Measurements from ENCODE around the gene IRF1. TPM values are rescaled to one million over a fixed set of nuclear protein-coding genes. Genes with fewer than 3 reads are reported as not detected.
"Not testable (repeated sequence)": the region's sequence is repeated elsewhere in the genome, so short reads cannot be mapped to it uniquely, and the experiment has no call there.

Gene IRF1
- polyA plus RNA-seq, 4 donors = 51.7 to 80.5 (median 59.0) TPM

- WGBS, 3 donors = 68 to 83% (median 76%) methylated on average over 5 of the region's 5 CpGs
- H3K27ac ChIP-seq (ENCODE audit: low read depth in 1 of 3, low read length in 2 of 3) = peak overlapping the region in 1 of 3 donors; percentile 66
- no peak for FAIRE-seq
Measured at GRCh38 chr5:132444841-132445639, 45.5 kb downstream of the IRF1 start.

GRCh38 chr5:132444061-132444460 lies 46.5 kb downstream of the IRF1 start:
- DNase-seq = no peak
- peaks cover 0 to 27% (median 0%) of the 10 kb centered on the region in 3 donors for H3K36me3 ChIP-seq (ENCODE audit: control insufficient read depth in 3 of 3, insufficient read depth in 2 of 3, low read depth in 1 of 3, low read length in 3 of 3)
- H3K4me1 ChIP-seq (ENCODE audit: control insufficient read depth in 3 of 3, insufficient read depth in 2 of 3, low read depth in 1 of 3, low read length in 2 of 3) = peaks cover 11 to 27% (median 22%) of the 10 kb centered on the region in 3 donors
- FAIRE-seq = no peak
- 33 to 60% (median 56%) methylated on average over 7 of the region's 7 CpGs for WGBS, 3 donors
- H3K27ac ChIP-seq (ENCODE audit: low read depth in 1 of 3, low read length in 2 of 3) = peak overlapping the region in 2 of 3 donors; percentile 3 to 5
- H3K27me3 ChIP-seq (ENCODE audit: control insufficient read depth in 3 of 3, insufficient read depth in 3 of 3, low read length in 3 of 3) = no peaks in the 10 kb centered on the region
- no peaks in the 10 kb centered on the region for H3K9me3 ChIP-seq (ENCODE audit: control insufficient read depth in 2 of 2, insufficient read depth in 1 of 2, low read depth in 1 of 2, low read length in 1 of 2)
- H3K4me3 ChIP-seq (ENCODE audit: low read depth in 1 of 3, low read length in 3 of 3) = no peak overlapping the region

More at GRCh38 chr5:132444841-132445639, 45.5 kb downstream of the IRF1 start:
- H3K36me3 ChIP-seq (ENCODE audit: control insufficient read depth in 3 of 3, insufficient read depth in 2 of 3, low read depth in 1 of 3, low read length in 3 of 3) = peaks cover 0 to 32% (median 0%) of the 10 kb centered on the region in 3 donors
- H3K4me1 ChIP-seq (ENCODE audit: control insufficient read depth in 3 of 3, insufficient read depth in 2 of 3, low read depth in 1 of 3, low read length in 2 of 3) = peaks cover 11 to 23% (median 22%) of the 10 kb centered on the region in 3 donors
- H3K27me3 ChIP-seq (ENCODE audit: control insufficient read depth in 3 of 3, insufficient read depth in 3 of 3, low read length in 3 of 3) = no peaks in the 10 kb centered on the region
- H3K4me3 ChIP-seq (ENCODE audit: low read depth in 1 of 3, low read length in 3 of 3) = no peak overlapping the region
- no peaks in the 10 kb centered on the region for H3K9me3 ChIP-seq (ENCODE audit: control insufficient read depth in 2 of 2, insufficient read depth in 1 of 2, low read depth in 1 of 2, low read length in 1 of 2)
- no peak for DNase-seq

GRCh38 chr5:132439521-132440089 lies 51.0 kb downstream of the IRF1 start:
- no peak for FAIRE-seq
- no peak for DNase-seq
- H3K9me3 ChIP-seq (ENCODE audit: control insufficient read depth in 2 of 2, insufficient read depth in 1 of 2, low read depth in 1 of 2, low read length in 1 of 2) = no peaks in the 10 kb centered on the region
- H3K4me3 ChIP-seq (ENCODE audit: low read depth in 1 of 3, low read length in 3 of 3) = no peak overlapping the region
- H3K27me3 ChIP-seq (ENCODE audit: control insufficient read depth in 3 of 3, insufficient read depth in 3 of 3, low read length in 3 of 3) = no peaks in the 10 kb centered on the region
- H3K36me3 ChIP-seq (ENCODE audit: control insufficient read depth in 3 of 3, insufficient read depth in 2 of 3, low read depth in 1 of 3, low read length in 3 of 3) = peaks cover 0 to 13% (median 3%) of the 10 kb centered on the region in 3 donors
- H3K27ac ChIP-seq (ENCODE audit: low read depth in 1 of 3, low read length in 2 of 3) = peak overlapping the region; percentile 7 to 85 (median 57)
- WGBS, 3 donors = 48 to 72% (median 65%) methylated on average over 7 of the region's 7 CpGs
- peaks cover 21 to 46% (median 42%) of the 10 kb centered on the region in 3 donors for H3K4me1 ChIP-seq (ENCODE audit: control insufficient read depth in 3 of 3, insufficient read depth in 2 of 3, low read depth in 1 of 3, low read length in 2 of 3)

GRCh38 chr5:132438917-132439316 lies 51.7 kb downstream of the IRF1 start:
- peaks cover 0 to 9% (median 3%) of the 10 kb centered on the region in 3 donors for H3K36me3 ChIP-seq (ENCODE audit: control insufficient read depth in 3 of 3, insufficient read depth in 2 of 3, low read depth in 1 of 3, low read length in 3 of 3)
- FAIRE-seq (no peak), DNase-seq (no peak)
- H3K27ac ChIP-seq (ENCODE audit: low read depth in 1 of 3, low read length in 2 of 3) = peak overlapping the region; percentile 7 to 87 (median 73)
- peaks cover 25 to 49% (median 41%) of the 10 kb centered on the region in 3 donors for H3K4me1 ChIP-seq (ENCODE audit: control insufficient read depth in 3 of 3, insufficient read depth in 2 of 3, low read depth in 1 of 3, low read length in 2 of 3)
- no peak overlapping the region for H3K4me3 ChIP-seq (ENCODE audit: low read depth in 1 of 3, low read length in 3 of 3)
- H3K27me3 ChIP-seq (ENCODE audit: control insufficient read depth in 3 of 3, insufficient read depth in 3 of 3, low read length in 3 of 3) = no peaks in the 10 kb centered on the region
- no peaks in the 10 kb centered on the region for H3K9me3 ChIP-seq (ENCODE audit: control insufficient read depth in 2 of 2, insufficient read depth in 1 of 2, low read depth in 1 of 2, low read length in 1 of 2)
- WGBS, 3 donors = 78 to 86% (median 80%) methylated on average over 4 of the region's 4 CpGs

GRCh38 chr5:132438267-132438645 lies 52.3 kb downstream of the IRF1 start:
- H3K4me3 ChIP-seq (ENCODE audit: low read depth in 1 of 3, low read length in 3 of 3); H3K27me3 ChIP-seq (ENCODE audit: control insufficient read depth in 3 of 3, insufficient read depth in 3 of 3, low read length in 3 of 3); H3K9me3 ChIP-seq (ENCODE audit: control insufficient read depth in 2 of 2, insufficient read depth in 1 of 2, low read depth in 1 of 2, low read length in 1 of 2); FAIRE-seq; H3K36me3 ChIP-seq (ENCODE audit: control insufficient read depth in 3 of 3, insufficient read depth in 2 of 3, low read depth in 1 of 3, low read length in 3 of 3); DNase-seq: not testable (repeated sequence)
- H3K4me1 ChIP-seq (ENCODE audit: control insufficient read depth in 3 of 3, insufficient read depth in 2 of 3, low read depth in 1 of 3, low read length in 2 of 3) = peaks cover 25 to 49% (median 41%) of the 10 kb centered on the region in 3 donors
- WGBS, 3 donors = 83 to 96% (median 92%) methylated on average over 3 of the region's 3 CpGs
- peak overlapping the region in 2 of 3 donors; percentile 63 to 92 for H3K27ac ChIP-seq (ENCODE audit: low read depth in 1 of 3, low read length in 2 of 3)

- DNase-seq (peak; percentile 63 to 78), FAIRE-seq (no peak)
- Histone ChIP-seq H3K27me3 (ENCODE audit: control insufficient read depth in 3 of 3, insufficient read depth in 3 of 3, low read length in 3 of 3) (no peaks in the 10 kb centered on the region), H3K4me3 (ENCODE audit: low read depth in 1 of 3, low read length in 3 of 3) (no peak overlapping the region), H3K9me3 (ENCODE audit: control insufficient read depth in 2 of 2, insufficient read depth in 1 of 2, low read depth in 1 of 2, low read length in 1 of 2) (no peaks in the 10 kb centered on the region), H3K27ac (ENCODE audit: low read depth in 1 of 3, low read length in 2 of 3) (peak overlapping the region; percentile 57 to 92 (median 63)), H3K4me1 (ENCODE audit: control insufficient read depth in 3 of 3, insufficient read depth in 2 of 3, low read depth in 1 of 3, low read length in 2 of 3) (peaks cover 26 to 49% (median 45%) of the 10 kb centered on the region in 3 donors), H3K36me3 (ENCODE audit: control insufficient read depth in 3 of 3, insufficient read depth in 2 of 3, low read depth in 1 of 3, low read length in 3 of 3) (peaks cover 0 to 11% (median 3%) of the 10 kb centered on the region in 3 donors)
- WGBS, 3 donors = 35 to 63% (median 55%) methylated on average over 2 to 3 of the region's 3 CpGs
Measured at GRCh38 chr5:132437604-132438266, 52.8 kb downstream of the IRF1 start.

GRCh38 chr5:132436936-132437335 lies 53.6 kb downstream of the IRF1 start:
- WGBS, 3 donors = 88 to 97% (median 88%) methylated on average over 3 of the region's 3 CpGs
- peak overlapping the region; percentile 61 to 65 (median 63) for H3K27ac ChIP-seq (ENCODE audit: low read depth in 1 of 3, low read length in 2 of 3)
- FAIRE-seq = no peak

GRCh38 chr5:132435886-132436285 lies 54.7 kb downstream of the IRF1 start:
- H3K27ac ChIP-seq (ENCODE audit: low read depth in 1 of 3, low read length in 2 of 3) = peak overlapping the region; percentile 55 to 65 (median 59)
- H3K4me1 ChIP-seq (ENCODE audit: control insufficient read depth in 3 of 3, insufficient read depth in 2 of 3, low read depth in 1 of 3, low read length in 2 of 3) = peaks cover 27 to 58% (median 56%) of the 10 kb centered on the region in 3 donors
- 62 to 74% (median 66%) methylated on average over 2 of the region's 2 CpGs for WGBS, 3 donors
- H3K9me3 ChIP-seq (ENCODE audit: control insufficient read depth in 2 of 2, insufficient read depth in 1 of 2, low read depth in 1 of 2, low read length in 1 of 2) = no peaks in the 10 kb centered on the region
- no peaks in the 10 kb centered on the region for H3K27me3 ChIP-seq (ENCODE audit: control insufficient read depth in 3 of 3, insufficient read depth in 3 of 3, low read length in 3 of 3)
- H3K36me3 ChIP-seq (ENCODE audit: control insufficient read depth in 3 of 3, insufficient read depth in 2 of 3, low read depth in 1 of 3, low read length in 3 of 3) = peaks cover 0 to 18% (median 4%) of the 10 kb centered on the region in 3 donors
- DNase-seq (no peak), FAIRE-seq (no peak)
- H3K4me3 ChIP-seq (ENCODE audit: low read depth in 1 of 3, low read length in 3 of 3) = no peak overlapping the region

More at GRCh38 chr5:132436936-132437335, 53.6 kb downstream of the IRF1 start:
- no peak for DNase-seq
- peaks cover 0 to 18% (median 4%) of the 10 kb centered on the region in 3 donors for H3K36me3 ChIP-seq (ENCODE audit: control insufficient read depth in 3 of 3, insufficient read depth in 2 of 3, low read depth in 1 of 3, low read length in 3 of 3)
- no peaks in the 10 kb centered on the region for H3K27me3 ChIP-seq (ENCODE audit: control insufficient read depth in 3 of 3, insufficient read depth in 3 of 3, low read length in 3 of 3)
- no peak overlapping the region for H3K4me3 ChIP-seq (ENCODE audit: low read depth in 1 of 3, low read length in 3 of 3)
- H3K9me3 ChIP-seq (ENCODE audit: control insufficient read depth in 2 of 2, insufficient read depth in 1 of 2, low read depth in 1 of 2, low read length in 1 of 2) = no peaks in the 10 kb centered on the region
- peaks cover 25 to 54% (median 53%) of the 10 kb centered on the region in 3 donors for H3K4me1 ChIP-seq (ENCODE audit: control insufficient read depth in 3 of 3, insufficient read depth in 2 of 3, low read depth in 1 of 3, low read length in 2 of 3)

All from small intestine (tissue), 7 donors.